Stimulated activated CD4-positive, alpha-beta T cell treated with anti-CD3 and anti-CD28 coated beads, Interleukin-1b, Interleukin-23, amount 100 ng/mL, for 48 hours (primary cell): ENCODE measurements around the gene CAPN13.

Experiments
- DNase-seq: peaks from one replicate; pipeline ENCODE4 v3.0.0-alpha.2; 2020

CAPN13 gene

DNA sequence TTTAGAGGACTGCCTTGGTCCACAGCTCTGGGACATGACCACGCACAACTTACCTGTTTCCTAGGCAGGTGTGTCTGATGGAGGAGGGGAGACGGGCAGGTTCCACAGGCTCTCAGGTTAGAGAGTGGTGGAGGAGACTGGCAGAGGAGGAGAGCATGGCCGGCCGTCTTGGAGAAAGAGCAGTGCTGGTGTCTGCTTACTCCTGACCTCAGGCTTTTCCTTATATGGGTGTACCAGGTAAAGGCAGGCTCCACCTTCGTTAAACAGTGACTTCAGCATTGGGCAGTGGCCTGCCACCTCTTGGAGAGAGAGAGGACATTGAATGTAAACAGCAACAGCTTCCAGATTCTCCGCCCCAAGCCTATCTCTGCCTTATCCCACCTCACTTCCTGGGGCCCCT is at the start of gene CAPN13:
Gene CAPN13 (minus strand): TSS at position 198 of the 400 bp plus-strand sequence. CDS start 20,121 bp downstream, outside the sequence.
- no peak for DNase-seq

- DNase-seq, result no peak
These were observed 40.6 kb upstream of the CAPN13 start for GRCh38 chr2:30847841-30848240.

GRCh38 chr2:30847329-30847728 is 40.1 kb upstream of the CAPN13 start:
- no peak for DNase-seq

DNA sequence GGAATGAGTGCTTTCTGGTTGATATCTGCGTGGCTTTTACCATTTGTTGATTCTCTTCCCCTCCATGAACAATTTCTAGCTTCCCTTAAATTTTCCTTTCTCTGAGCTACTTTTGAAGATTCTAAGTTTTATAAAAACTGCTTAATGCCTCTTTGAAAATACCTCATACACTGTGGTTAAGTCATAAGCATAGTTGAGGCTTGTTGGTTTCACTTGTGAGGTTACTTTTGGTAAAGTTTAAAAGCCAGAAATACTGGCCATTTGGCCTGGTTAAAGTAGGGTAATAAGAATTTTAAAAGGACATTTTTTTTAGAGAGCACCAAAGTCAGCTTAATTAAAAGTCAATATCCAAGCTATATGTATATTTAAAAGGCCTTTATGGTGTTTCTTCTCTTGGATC is 21.3 kb upstream of the CAPN13 start:
- no peak for DNase-seq

DNA sequence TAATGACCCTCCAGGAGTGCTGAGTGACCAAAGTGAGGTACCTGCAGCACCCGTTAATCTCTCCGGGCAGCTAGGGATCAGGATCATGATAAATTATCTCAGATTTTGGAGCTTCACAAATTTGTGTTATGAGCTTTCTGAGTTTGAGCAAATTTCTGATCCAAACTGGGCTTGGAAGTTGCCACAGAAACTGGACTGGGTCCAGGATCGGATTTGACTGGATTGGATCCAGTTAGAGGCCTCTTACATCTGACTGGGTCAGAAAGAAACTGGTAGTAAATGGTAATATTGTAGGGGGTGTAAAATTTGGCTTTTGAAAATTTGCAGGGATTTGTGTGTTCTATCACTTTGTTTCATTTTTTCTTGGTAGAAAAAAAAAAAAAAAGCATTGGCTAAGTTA is 19.7 kb upstream of the CAPN13 start:
- no peak for DNase-seq

GRCh38 chr2:30826481-30826880 is 19.2 kb upstream of the CAPN13 start:
- DNase-seq, result no peak

GRCh38 chr2:30823452-30823851 is 16.2 kb upstream of the CAPN13 start:
- no peak for DNase-seq

DNA sequence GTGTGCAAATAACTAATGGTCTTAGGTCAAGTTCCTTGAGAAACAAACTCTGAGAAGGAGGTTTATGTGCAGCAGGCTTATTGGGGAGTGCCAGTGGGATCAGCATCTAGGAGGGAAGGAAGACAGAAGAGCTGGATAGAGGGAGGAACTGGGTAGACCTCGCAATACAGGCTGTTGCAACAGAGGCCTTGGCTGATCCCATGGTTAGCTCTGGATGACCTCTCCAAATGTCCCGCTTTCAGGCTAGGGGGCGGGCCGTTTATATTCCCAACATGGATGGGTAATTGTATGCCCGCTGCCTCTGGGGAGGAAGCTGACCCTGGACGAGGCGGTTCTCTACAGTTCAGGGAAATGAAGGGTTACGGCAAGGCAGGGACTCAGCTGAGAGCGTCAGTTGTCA is 14.7 kb upstream of the CAPN13 start:
- no peak for DNase-seq

GRCh38 chr2:30820381-30821055 is 13.3 kb upstream of the CAPN13 start:
- no peak for DNase-seq

- no peak for DNase-seq
These were observed 2.7 kb upstream of the CAPN13 start for GRCh38 chr2:30809938-30810337.

DNA sequence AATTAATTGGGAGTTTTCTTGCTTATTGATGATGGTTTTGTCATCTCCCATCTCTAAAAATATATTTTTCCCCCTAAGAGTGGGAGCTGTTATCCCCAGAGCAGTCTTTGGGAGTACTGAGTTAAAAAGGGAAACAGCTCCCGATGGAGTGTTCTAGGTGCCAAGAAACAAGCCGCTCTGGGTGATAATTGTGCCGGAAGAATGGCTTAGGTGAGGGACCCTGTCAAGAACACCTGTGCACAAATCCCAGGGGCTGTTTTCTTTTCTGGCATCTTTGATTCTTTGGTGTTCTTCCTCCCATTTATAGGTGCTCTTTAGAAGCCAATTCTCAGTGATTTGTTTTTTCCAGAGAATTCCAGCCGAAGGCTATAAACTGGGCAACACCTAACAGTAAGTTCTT is 1.4 kb upstream of the CAPN13 start:
- no peak for DNase-seq

- no peak for DNase-seq
These were observed 4.0 kb downstream of the CAPN13 start for GRCh38 chr2:30803281-30803680.

DNA sequence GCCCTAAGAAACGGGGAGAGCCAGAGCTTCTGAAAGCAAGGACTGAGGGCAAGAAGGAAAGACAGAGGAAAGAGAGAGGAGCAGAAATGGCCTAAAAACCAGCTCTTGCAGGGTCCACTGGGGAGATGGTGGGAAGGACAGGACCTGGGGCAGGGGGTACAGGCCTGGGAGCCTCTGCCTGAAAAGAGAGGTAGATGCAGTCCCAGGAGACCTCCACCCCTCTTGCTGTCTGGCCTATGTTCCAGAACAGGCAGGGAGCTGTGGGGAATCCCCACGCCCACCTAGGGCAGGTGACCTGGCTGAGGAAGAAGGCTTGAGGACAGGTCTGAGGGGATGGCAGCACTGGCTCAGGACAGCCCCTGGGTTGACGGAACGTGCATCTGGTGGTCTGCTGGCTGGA is 4.6 kb downstream of the CAPN13 start:
- DNase-seq, result no peak

DNA sequence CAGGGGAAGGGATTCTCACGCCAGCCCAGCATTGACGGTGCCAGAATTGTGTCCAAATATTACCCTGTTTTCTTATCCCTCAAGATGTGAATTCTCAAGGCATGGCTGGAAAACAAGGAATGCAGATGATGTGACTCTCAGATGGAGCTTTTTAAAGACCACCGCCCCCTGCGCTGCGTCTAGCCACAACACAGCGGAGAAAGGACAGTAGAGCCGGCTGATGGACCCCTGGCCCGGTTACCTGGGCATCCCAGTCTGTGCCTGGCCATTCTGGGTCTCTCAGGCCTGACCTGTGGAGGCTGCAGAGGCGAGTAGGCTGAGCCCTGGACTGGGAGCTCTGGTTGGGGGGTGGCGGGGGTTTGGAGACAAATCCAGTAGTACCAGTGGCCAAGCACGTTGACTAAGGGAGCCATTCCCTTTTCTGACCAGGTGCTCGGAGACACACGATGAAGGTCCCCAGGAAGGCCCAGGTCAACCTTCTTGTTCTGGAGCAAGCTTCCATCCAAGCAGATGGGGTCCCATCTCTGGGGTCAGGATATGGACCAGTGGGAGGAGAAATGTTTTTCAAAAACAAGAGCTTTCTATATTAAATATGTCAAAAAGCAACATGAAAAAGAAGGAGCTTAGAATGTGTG is 5.3 kb downstream of the CAPN13 start:
- DNase-seq, result no peak

DNA sequence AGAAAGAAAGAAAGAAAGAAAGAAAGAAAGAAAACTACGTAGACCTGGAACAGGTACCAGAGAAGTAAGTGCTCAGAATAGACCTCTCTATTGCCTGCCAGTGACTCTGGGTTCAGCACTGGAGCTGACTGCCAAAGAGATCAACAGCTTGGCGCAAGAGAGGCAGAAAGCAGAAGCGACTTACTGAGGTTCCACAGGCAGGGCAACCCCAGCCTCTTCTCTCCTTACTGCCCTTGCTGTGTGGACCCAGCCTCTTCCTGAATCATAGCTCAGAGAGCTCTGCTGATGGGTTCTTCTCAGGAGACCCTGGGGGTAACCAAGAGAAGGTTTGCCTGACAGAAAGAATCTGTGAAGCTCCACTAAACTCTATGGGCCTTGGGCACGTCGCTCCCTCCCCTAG is 7.1 kb downstream of the CAPN13 start:
- no peak for DNase-seq

DNA sequence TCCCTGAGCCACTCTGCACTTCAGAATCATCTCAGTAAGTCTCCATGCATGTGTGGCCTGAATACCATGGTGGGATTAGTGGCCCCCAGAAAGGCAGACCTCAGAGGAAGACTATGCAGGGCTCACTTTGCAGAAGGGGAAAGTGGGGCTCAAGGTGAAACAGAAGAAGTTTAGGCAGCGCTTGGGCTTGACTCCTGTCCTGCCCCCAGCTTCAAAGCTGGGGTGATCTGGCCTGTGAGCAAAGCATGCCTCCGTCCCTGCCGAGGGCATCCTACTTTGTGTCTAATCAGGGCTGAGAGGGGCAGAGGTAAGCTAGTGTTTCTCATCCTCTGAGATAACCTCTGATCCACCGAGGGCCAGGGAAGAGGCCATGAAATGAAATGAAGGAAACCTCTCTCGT is 7.9 kb downstream of the CAPN13 start:
- DNase-seq, result no peak

- DNase-seq, result no peak
These were observed 8.7 kb downstream of the CAPN13 start for GRCh38 chr2:30798536-30798991.

GRCh38 chr2:30797381-30798015 is 9.7 kb downstream of the CAPN13 start:
- no peak for DNase-seq

GRCh38 chr2:30796699-30797098 is 10.5 kb downstream of the CAPN13 start:
- no peak for DNase-seq

GRCh38 chr2:30792521-30792920 is 14.7 kb downstream of the CAPN13 start:
- no peak for DNase-seq

GRCh38 chr2:30790879-30791278 is 16.4 kb downstream of the CAPN13 start:
- no peak for DNase-seq

DNA sequence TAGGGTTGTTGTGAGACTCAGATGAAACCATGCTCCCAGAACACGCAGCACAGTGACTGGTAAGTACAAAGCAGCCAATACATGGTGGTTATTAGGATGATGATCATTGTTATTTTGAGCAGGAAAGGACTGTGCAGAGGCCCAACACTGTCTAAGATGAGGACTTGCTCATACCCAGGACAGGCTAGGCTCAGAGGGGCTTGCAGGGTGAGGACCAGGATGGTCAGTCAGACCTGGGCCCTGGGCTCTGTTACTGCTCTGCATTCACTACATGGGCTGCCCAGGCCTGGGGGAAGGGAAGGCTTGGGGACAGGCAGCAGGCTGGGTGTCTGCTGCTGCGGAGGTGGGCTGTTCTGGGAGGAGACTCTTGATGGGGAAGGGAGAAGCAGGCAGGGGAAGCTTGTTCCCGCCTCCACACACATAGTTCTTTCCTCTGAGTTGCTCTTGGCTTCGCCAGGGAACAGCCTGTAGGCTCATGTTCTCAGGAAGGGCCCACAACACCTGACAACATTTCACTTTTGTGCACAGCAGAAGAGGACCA is 17.5 kb downstream of the CAPN13 start:
- DNase-seq, result no peak

DNA sequence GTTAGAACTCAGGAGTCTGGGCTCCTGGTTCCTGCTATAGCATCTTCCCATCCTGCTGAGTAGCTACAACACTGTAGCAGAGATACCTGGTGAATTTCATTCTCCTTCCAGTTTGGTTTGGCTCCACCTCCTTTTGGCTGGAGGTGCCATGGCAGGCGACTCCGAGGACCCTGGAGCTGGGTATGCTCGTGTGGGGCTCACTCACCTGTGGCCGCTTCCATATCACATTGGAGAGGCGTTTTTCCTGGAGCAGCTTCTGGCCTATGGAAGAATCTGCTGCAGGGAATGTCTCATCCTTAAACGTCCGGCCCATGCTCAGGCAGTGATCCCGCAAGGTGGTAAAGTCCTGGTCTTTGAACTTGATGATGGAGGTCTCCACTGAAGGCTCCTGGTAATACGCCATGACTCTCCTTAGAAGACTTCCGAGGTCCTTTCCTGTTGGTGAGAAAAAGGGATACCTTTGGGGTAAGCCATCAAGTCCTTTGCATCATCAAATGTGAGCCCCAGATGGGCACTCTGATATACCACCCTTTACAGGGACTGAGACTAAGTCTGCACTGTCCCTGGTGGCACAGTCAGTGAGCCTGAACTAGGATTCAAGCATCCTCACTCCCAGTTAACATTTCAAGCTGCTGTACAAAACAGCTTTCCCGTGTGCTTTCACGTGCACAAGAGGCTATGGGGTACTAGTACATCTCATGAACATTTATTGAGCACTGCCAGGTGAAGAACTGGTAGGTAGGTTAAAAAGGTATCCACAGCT is 20.1 kb downstream of the CAPN13 start:
- DNase-seq, result no peak
